PC-3 (cell line): ENCODE data around the gene DMD.

Source experiments
- CTCF ChIP-seq: fragments of 300-600 bp; sonication (generic); conservative IDR thresholded peaks from 2 replicates; pipeline ENCODE4 v1.5.1; 2017; ENCODE audit warnings: antibody characterized with exemption, low read depth, mild to moderate bottlenecking, low read length
- EZH2phosphoT487 ChIP-seq: fragments of 300-600 bp; sonication (generic); IDR thresholded peaks from 2 replicates; pipeline ENCODE4 v1.6.1; 2018; ENCODE audit warnings: mild to moderate bottlenecking, antibody characterized with exemption, low read length, borderline replicate concordance

- TF ChIP-seq CTCF (no peak), EZH2phosphoT487 (no peak)
These were observed 2088.0 kb downstream of the DMD start for GRCh38 chrX:31123335-31123734.
